Adrenal gland (tissue), 12 donors: ENCODE data around the gene UBE4B. TPM values are rescaled to one million over a fixed set of nuclear protein-coding genes. Genes with fewer than 3 reads are reported as not detected.
A peak's percentile ranks its signal among the peaks of the same experiment; 100 is the strongest.

ENCODE experiments used
- DNase-seq, 7 donors: peaks; one replicate each; pipeline ENCODE4 v3.0.0-alpha.2; 2019 to 2020
- H3K27ac ChIP-seq, 5 donors: fragments of 200-600 bp; sonication (generic) in 4 of 5; 1 replicate in 3 of 5; 2 replicates in 2 of 5; pipeline versions ENCODE4 v1.5.1 to v1.8.0; 2016 to 2020; ENCODE audit warnings: mild to moderate bottlenecking in 1 of 5
- H3K27me3 ChIP-seq: fragments of 200-600 bp; 2 replicates; pipeline ENCODE4 v1.8.0; 2021
- H3K36me3 ChIP-seq, 2 donors: fragments of 200-600 bp; replicated peaks in 1 of 2; 1 replicate in 1 of 2; 2 replicates in 1 of 2; pipeline versions ENCODE4 v1.5.1 to v1.8.0; 2018 to 2022
- H3K4me1 ChIP-seq, 2 donors: fragments of 200-600 bp; replicated peaks in 1 of 2; 1 replicate in 1 of 2; 2 replicates in 1 of 2; pipeline versions ENCODE4 v1.5.1 to v1.8.0; 2018 to 2021
- H3K4me3 ChIP-seq, 4 donors: fragments of 200-600 bp; sonication (generic) in 3 of 4; one replicate each; pipeline ENCODE4 v1.5.1; 2016 to 2018
- H3K9me3 ChIP-seq, 3 donors: fragments of 200-600 bp; sonication (generic) in 1 of 3; replicated peaks in 1 of 3; 1 replicate in 2 of 3; 2 replicates in 1 of 3; pipeline versions ENCODE4 v1.5.1 to v1.8.0; 2016 to 2021
- CTCF ChIP-seq, 6 experiments: fragments of 450-650 bp in 4 of 6; fragments of 200-600 bp in 2 of 6; sonication (generic) in 1 of 6; IDR thresholded peaks; 1 replicate in 5 of 6; 2 replicates in 1 of 6; pipeline versions ENCODE4 v1.5.1 to v1.8.0; 2016 to 2021; ENCODE audit warnings: antibody characterized with exemption in 6 of 6, mild to moderate bottlenecking in 2 of 6, moderate library complexity in 1 of 6
- POLR2A ChIP-seq, 2 donors: fragments of 450-650 bp; IDR thresholded peaks; one replicate each; pipeline ENCODE4 v1.6.1; 2017; ENCODE audit warnings: antibody characterized with exemption in 2 of 2, mild to moderate bottlenecking in 2 of 2, moderate library complexity in 1 of 2
- WGBS, 4 donors: extraction: QIAGEN DNeasy Blood & Tissue Kit in 2 of 4; methylation state at CpG; one replicate each; pipeline versions ENCODE4 v1.1.5 to v1.1.7; 2013 to 2017; 5-methylcytosine and 5-hydroxymethylcytosine counted together
- intact Hi-C, 2 donors: fragments of 100-400 bp; cut with DNase I; formaldehyde crosslinking; loops; one replicate each; pipeline versions ENCODE4 v1.14.1 to v1.15.0; 2022 to 2023
- polyA plus RNA-seq, 3 donors: library from polyadenylated mRNA; stranded (reverse); fragments of 200-250 nt in 2 of 3; fragments of 350-450 nt in 1 of 3; fragmentation: Illumina TruSeq in 1 of 3; extraction: RNeasy Lipid Tissue Mini Kit (QIAGEN cat#74804) in 1 of 3; gene quantifications; one replicate each; pipeline ENCODE4 v1.2.3, GENCODE V29; 2013 to 2014
- total RNA-seq, 9 donors: library from RNA; depleted of rRNA in 4 of 9; stranded (reverse); fragments of >200 nt in 4 of 9; fragments of 120-200 nt in 1 of 9; fragmentation: NEBNext Ultra II Directional in 1 of 9; extraction: Animal tissue kit (Norgen Biotek cat#: 25700) in 1 of 9; gene quantifications; one replicate each; pipeline versions ENCODE4 v1.1.0 to v1.2.4, GENCODE V29; 2013 to 2023
- donor health status: healthy with polysubstance abuse.
- donor health status: Bipolar disorder and iron deficiency.
- donor health status: DM: yes; HTN: yes; CAD: no.
- donor health status: DM: no; HTN: no; CAD: no.
- donor health status: DM: no; HTN: no; CAD: no.
- donor health status: DM: yes; HTN: yes; CAD: no.

Gene UBE4B
- total and polyA plus RNA-seq, 12 donors, result 18.7 to 87.1 (median 57.8) TPM

DNA sequence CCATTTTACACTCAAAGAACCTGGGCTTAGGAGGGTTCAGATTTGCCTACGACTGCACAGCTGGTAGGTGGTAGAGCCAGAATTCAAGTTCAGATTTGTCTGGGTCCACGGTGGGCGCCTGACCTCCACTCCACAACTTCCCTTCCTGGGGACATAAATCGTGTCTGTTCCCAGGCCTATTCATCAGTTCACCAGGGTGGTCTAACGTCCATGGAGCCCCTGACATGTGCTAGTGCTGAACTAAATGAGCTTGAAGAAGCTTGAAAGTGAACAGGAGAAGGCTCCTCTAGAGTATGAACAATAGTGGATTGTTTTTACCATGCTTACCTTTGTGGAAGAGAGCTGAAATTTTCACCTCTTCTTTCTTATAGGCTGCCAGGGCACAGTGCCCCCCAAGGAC, 145.1 kb downstream of the UBE4B start:
- Histone ChIP-seq H3K4me1 (no peaks in the 10 kb centered on the region), H3K4me3 (no peak overlapping the region), H3K27ac (no peak overlapping the region), H3K9me3 (no peaks in the 10 kb centered on the region), H3K27me3 (no peaks in the 10 kb centered on the region), H3K36me3 (peaks cover 0 to 39% of the 10 kb centered on the region in 2 donors)
- TF ChIP-seq CTCF (IDR thresholded peaks at IDR 0.05) (no peak), POLR2A (IDR thresholded peaks at IDR 0.05) (no peak)
- intact Hi-C loops, result no loop called here
- DNase-seq, result no peak
- WGBS, 4 donors, result 72 to 75% (median 74%) methylated on average over 4 to 5 of the region's 5 CpGs

GRCh38 chr1:10178597-10179405, 146.0 kb downstream of the UBE4B start:
- peaks cover 0 to 36% of the 10 kb centered on the region in 2 donors for H3K36me3 ChIP-seq
- TF ChIP-seq CTCF (IDR thresholded peaks at IDR 0.05) (no peak), POLR2A (IDR thresholded peaks at IDR 0.05) (no peak)
- no peak overlapping the region for H3K27ac ChIP-seq
- 85 to 88% (median 86%) methylated on average over 22 of the region's 22 CpGs for WGBS, 4 donors
- H3K27me3 ChIP-seq, result no peaks in the 10 kb centered on the region
- no peaks in the 10 kb centered on the region for H3K9me3 ChIP-seq
- DNase-seq, result no peak
- no peaks in the 10 kb centered on the region for H3K4me1 ChIP-seq
- intact Hi-C loops, result no loop called here
- no peak overlapping the region for H3K4me3 ChIP-seq

GRCh38 chr1:10179406-10180091, 146.8 kb downstream of the UBE4B start:
- no peak for DNase-seq
- peak overlapping the region in 1 of 5 donors; percentile 12 for H3K27ac ChIP-seq
- H3K27me3 ChIP-seq, result no peaks in the 10 kb centered on the region
- TF ChIP-seq CTCF (IDR thresholded peaks at IDR 0.05) (no peak), POLR2A (IDR thresholded peaks at IDR 0.05) (no peak)
- intact Hi-C loops, result no loop called here
- H3K9me3 ChIP-seq, result no peaks in the 10 kb centered on the region
- H3K36me3 ChIP-seq, result peaks cover 0 to 36% of the 10 kb centered on the region in 2 donors
- WGBS, 4 donors, result 74 to 85% (median 78%) methylated on average over 22 to 23 of the region's 23 CpGs
- no peaks in the 10 kb centered on the region for H3K4me1 ChIP-seq
- H3K4me3 ChIP-seq, result no peak overlapping the region

- no peak for DNase-seq
- Histone ChIP-seq H3K4me1 (no peaks in the 10 kb centered on the region), H3K4me3 (no peak overlapping the region), H3K27ac (no peak overlapping the region), H3K9me3 (no peaks in the 10 kb centered on the region), H3K27me3 (no peaks in the 10 kb centered on the region), H3K36me3 (peaks cover 0 to 36% of the 10 kb centered on the region in 2 donors)
- TF ChIP-seq CTCF (IDR thresholded peaks at IDR 0.05), result no peak
- no peak for TF ChIP-seq POLR2A (IDR thresholded peaks at IDR 0.05)
- 88 to 90% (median 89%) methylated on average over 7 of the region's 7 CpGs for WGBS, 4 donors
- intact Hi-C loops, result no loop called here
Observed at GRCh38 chr1:10181154-10181553, 148.4 kb downstream of the UBE4B start.
